SK-N-SH (cell line): ENCODE data around the gene RNU7-1. TPM values are rescaled to one million over a fixed set of nuclear protein-coding genes. Genes with fewer than 3 reads are reported as not detected.

Source experiments
- CTCF ChIA-PET: fragments of 300-600, 350-600 bp; formaldehyde crosslinking; extraction: SDS; loops from one replicate; lab custom pipeline; 2021; lab: Yijun Ruan, JAX
- POLR2A ChIA-PET: fragments of 350-600 bp; sonication (Branson Sonifier 250); formaldehyde crosslinking; extraction: SDS; loops from one replicate; lab custom pipeline; 2020; ENCODE audit warnings: antibody characterized with exemption, inconsistent platforms; lab: Yijun Ruan, JAX
- DNase-seq: peaks from one replicate; pipeline ENCODE4 v3.0.0; 2012
- H2AFZ ChIP-seq: fragments of 200-600 bp; sonication (generic); 2 replicates; pipeline ENCODE4 v1.8.1; 2016; ENCODE audit warnings: antibody characterized with exemption, mild to moderate bottlenecking, low read depth
- H3F3A ChIP-seq: fragments of 200-600 bp; sonication (generic); replicated peaks from 2 replicates; pipeline ENCODE3; 2016; ENCODE audit warnings: antibody characterized with exemption, mild to moderate bottlenecking; ENCODE audit not compliant: insufficient read depth
- H3K27ac ChIP-seq, 2 experiments: fragments of 200-500 bp in 1 of 2; fragments of 200-600 bp in 1 of 2; sonication (Bioruptor generic) in 1 of 2; sonication (generic), shearing (Covaris generic) in 1 of 2; 2 replicates each; pipeline versions ENCODE4 v1.5.1 to v1.6.1; 2014 to 2016; ENCODE audit warnings: low read depth in 2 of 2, inconsistent platforms in 1 of 2, low read length in 1 of 2, mild to moderate bottlenecking in 1 of 2, mixed read lengths in 1 of 2
- H3K27me3 ChIP-seq: fragments of 200-600 bp; sonication (generic), shearing (Covaris generic); 2 replicates; pipeline ENCODE4 v1.6.1; 2016; ENCODE audit warnings: mixed run types; ENCODE audit not compliant: insufficient read depth
- H3K36me3 ChIP-seq, 2 experiments: fragments of 200-500 bp in 1 of 2; fragments of 200-600 bp in 1 of 2; sonication (Bioruptor generic) in 1 of 2; sonication (generic) in 1 of 2; replicated peaks in 1 of 2; 2 replicates each; pipeline versions ENCODE3 to v1.5.1; 2014 to 2016; ENCODE audit warnings: low read length in 1 of 2, mild to moderate bottlenecking in 1 of 2; ENCODE audit not compliant: insufficient read depth in 2 of 2, control insufficient read depth in 1 of 2
- H3K4me1 ChIP-seq, 2 experiments: fragments of 200-500 bp in 1 of 2; fragments of 200-600 bp in 1 of 2; sonication (Bioruptor generic) in 1 of 2; sonication (generic), shearing (Covaris generic) in 1 of 2; 2 replicates each; pipeline versions ENCODE4 v1.5.1 to v1.6.1; 2014 to 2016; ENCODE audit warnings: low read depth in 1 of 2, low read length in 1 of 2, mixed run types in 1 of 2; ENCODE audit not compliant: insufficient read depth in 2 of 2, control insufficient read depth in 1 of 2
- H3K4me2 ChIP-seq: fragments of 200-600 bp; sonication (generic), shearing (Covaris generic); 2 replicates; pipeline ENCODE4 v1.6.1; 2017; ENCODE audit warnings: mixed run types
- H3K4me3 ChIP-seq, 2 experiments: fragments of 200-500 bp in 1 of 2; fragments of 200-600 bp in 1 of 2; sonication (Bioruptor generic) in 1 of 2; sonication (generic), shearing (Covaris generic) in 1 of 2; 2 replicates each; pipeline versions ENCODE4 v1.5.1 to v1.8.1; 2014 to 2016; ENCODE audit warnings: low read depth in 2 of 2, inconsistent platforms in 1 of 2, low read length in 1 of 2, mild to moderate bottlenecking in 1 of 2, mixed read lengths in 1 of 2, moderate library complexity in 1 of 2
- H3K79me2 ChIP-seq: fragments of 200-600 bp; sonication (generic); 2 replicates; pipeline ENCODE4 v1.8.1; 2017; ENCODE audit warnings: mild to moderate bottlenecking; ENCODE audit not compliant: insufficient read depth
- H3K9ac ChIP-seq: fragments of 200-600 bp; sonication (generic); 2 replicates; pipeline ENCODE4 v1.6.1; 2017; ENCODE audit warnings: mixed run types
- H3K9me2 ChIP-seq: fragments of 200-600 bp; sonication (generic); 2 replicates; pipeline ENCODE4 v1.6.1; 2017; ENCODE audit warnings: mixed run types
- H3K9me3 ChIP-seq: fragments of 200-600 bp; sonication (generic); 2 replicates; pipeline ENCODE4 v1.6.1; 2017; ENCODE audit warnings: mixed run types, mild to moderate bottlenecking, moderate library complexity
- H4K20me1 ChIP-seq: fragments of 200-600 bp; sonication (generic); 2 replicates; pipeline ENCODE4 v1.6.1; 2017; ENCODE audit warnings: mild to moderate bottlenecking, mixed run types; ENCODE audit not compliant: insufficient read depth
- CHD2 ChIP-seq: fragments of 150-350 bp; IDR thresholded peaks from 2 replicates; pipeline ENCODE4 v1.6.1; 2018; ENCODE audit warnings: low read length; ENCODE audit not compliant: partially characterized antibody
- CTCF ChIP-seq: fragments of 200-600 bp; sonication (generic); IDR thresholded peaks from 2 replicates; pipeline ENCODE4 v1.6.1; 2017; ENCODE audit warnings: antibody characterized with exemption, mild to moderate bottlenecking, moderate library complexity
- ELF1 ChIP-seq: IDR thresholded peaks from 2 replicates; pipeline ENCODE4 v1.4.0; 2012
- FOXJ3 ChIP-seq: sonication (generic); formaldehyde crosslinking; IDR thresholded peaks from 2 replicates; pipeline ENCODE4 v1.5.1; 2020; ENCODE audit warnings: mild to moderate bottlenecking, missing genetic modification reagents
- IRF3 ChIP-seq: fragments of 150-350 bp; IDR thresholded peaks from 2 replicates; pipeline ENCODE4 v1.6.1; 2016; ENCODE audit warnings: mild to moderate bottlenecking, low read depth, low read length
- PBX3 ChIP-seq: IDR thresholded peaks from 2 replicates; pipeline ENCODE4; 2012
- POLR2AphosphoS5 ChIP-seq: IDR thresholded peaks from 2 replicates; pipeline ENCODE4 v1.6.1; 2012; ENCODE audit warnings: low read depth, low read length
- RFX5 ChIP-seq: IDR thresholded peaks from 2 replicates; pipeline ENCODE4 v1.6.1; 2012; ENCODE audit warnings: mild to moderate bottlenecking, improper control_type of control experiment, low read length
- RXRA ChIP-seq: IDR thresholded peaks from 2 replicates; pipeline ENCODE4 v1.4.0; 2012; ENCODE audit warnings: low read depth, mild to moderate bottlenecking, borderline replicate concordance
- SMC3 ChIP-seq: IDR thresholded peaks from 2 replicates; pipeline ENCODE4 v1.6.1; 2012; ENCODE audit warnings: low read depth, low read length, improper control_type of control experiment
- YY1 ChIP-seq: IDR thresholded peaks from 2 replicates; pipeline ENCODE4 v1.4.0; 2012; ENCODE audit warnings: low read depth, mild to moderate bottlenecking
- WGBS: methylation state at CpG from one replicate; pipeline ENCODE4 v1.1.6; 2017; ENCODE audit warnings: low lambda C conversion rate; 5-methylcytosine and 5-hydroxymethylcytosine counted together
- polyA plus RNA-seq, 3 experiments: library from polyadenylated mRNA; depleted of rRNA; stranded (reverse); fragments of >200 nt; gene quantifications; 2 replicates each; pipeline ENCODE4 v1.2.3, GENCODE V29; 2012

Gene RNU7-1
- polyA plus RNA-seq, 1 of the 3 experiments (the other 2 are of a cell fraction), result not detected

GRCh38 chr12:6963791-6964413, 20.3 kb downstream of the RNU7-1 start:
- Histone ChIP-seq H3K4me2 (no peak overlapping the region), H3K9me3 (no peaks in the 10 kb centered on the region), H3K27me3 (no peaks in the 10 kb centered on the region), H3K27ac (no peak overlapping the region; a peak in 1 of 4 replicates), H3K4me1 (peaks cover 2 to 17% of the 10 kb centered on the region in 2 experiments; a peak in 3 of 4 replicates), H4K20me1 (no peaks in the 10 kb centered on the region), H3K36me3 (peaks cover 23 to 44% of the 10 kb centered on the region in 2 experiments), H2AFZ (no peak overlapping the region), H3K9ac (no peak overlapping the region), H3K79me2 (peaks cover 12% of the 10 kb centered on the region), H3F3A (peaks cover 29% of the 10 kb centered on the region), H3K9me2 (no peaks in the 10 kb centered on the region), H3K4me3 (no peak overlapping the region)
- ChIA-PET POLR2A (interaction anchor here (1.2 to 6.8 kb wide), 3 partner anchors 19 to 91 kb away, joined by 3 to 62 read pairs (median 6); partner anchors contain the start of genes C12orf57, RNU7-1 and SPSB2), CTCF (interaction anchor here (1.0 to 8.0 kb wide), 14 partner anchors 8 to 200 kb away, joined by 3 to 114 read pairs (median 6); partner anchors contain the start of genes C12orf57, C1RL and RNU7-1)
- DNase-seq, result peak; percentile 24
- no peak for TF ChIP-seq RFX5
- TF ChIP-seq YY1, result 0 out of 2 replicates have a peak, but pooled peaks have one; percentile 20
- TF ChIP-seq SMC3, result no peak
- 87% methylated on average over 8 of the region's 17 CpGs for WGBS

- peaks cover 6 to 22% of the 10 kb centered on the region in 2 experiments; a peak in 3 of 4 replicates for H3K4me1 ChIP-seq
- H3K27ac ChIP-seq, result peak overlapping the region; percentile 42 to 47; a peak in 3 of 4 replicates
- TF ChIP-seq POLR2AphosphoS5 (0 out of 2 replicates have a peak, but pooled peaks have one; percentile 1), PBX3 (no peak)
- H2AFZ ChIP-seq, result no peak overlapping the region
- ChIA-PET CTCF (interaction anchor here (0.5 to 8.0 kb wide), 23 partner anchors 9 to 199 kb away, joined by 3 to 114 read pairs (median 4); partner anchors contain the start of genes C12orf57, C1RL and RNU7-1), POLR2A (interaction anchor here (1.0 to 6.8 kb wide), 4 partner anchors 19 to 91 kb away, joined by 3 to 62 read pairs (median 4); partner anchors contain the start of genes C12orf57, RNU7-1 and SPSB2)
- H3K79me2 ChIP-seq, result peaks cover 19% of the 10 kb centered on the region
- no peak overlapping the region for H3K9ac ChIP-seq
- H3F3A ChIP-seq, result peaks cover 29% of the 10 kb centered on the region
- no peaks in the 10 kb centered on the region for H4K20me1 ChIP-seq
- no peaks in the 10 kb centered on the region for H3K9me3 ChIP-seq
- H3K9me2 ChIP-seq, result no peaks in the 10 kb centered on the region
- peaks cover 28 to 46% of the 10 kb centered on the region in 2 experiments for H3K36me3 ChIP-seq
- no peak overlapping the region; a peak in 1 of 4 replicates for H3K4me3 ChIP-seq
- DNase-seq, result no peak
- 64% methylated on average over 5 of the region's 8 CpGs for WGBS
- no peak overlapping the region for H3K4me2 ChIP-seq
- H3K27me3 ChIP-seq, result no peaks in the 10 kb centered on the region
Observed at GRCh38 chr12:6964605-6965025, 21.0 kb downstream of the RNU7-1 start.

GRCh38 chr12:6965026-6965661, 21.5 kb downstream of the RNU7-1 start:
- ChIA-PET CTCF (interaction anchor here (0.5 to 8.0 kb wide), 22 partner anchors 8 to 198 kb away, joined by 3 to 114 read pairs (median 4); partner anchors contain the start of genes C12orf57, C1RL and RNU7-1), POLR2A (interaction anchor here (1.0 to 6.8 kb wide), 4 partner anchors 20 to 92 kb away, joined by 3 to 62 read pairs (median 4); partner anchors contain the start of genes C12orf57, RNU7-1 and SPSB2)
- Histone ChIP-seq H3K27me3 (no peaks in the 10 kb centered on the region), H2AFZ (no peak overlapping the region), H3K4me3 (peak overlapping the region in 1 of 2 experiments; percentile 33; a peak in 1 of 4 replicates), H3F3A (peaks cover 29% of the 10 kb centered on the region), H3K9ac (no peak overlapping the region), H3K9me3 (no peaks in the 10 kb centered on the region), H3K36me3 (peaks cover 28 to 46% of the 10 kb centered on the region in 2 experiments), H4K20me1 (no peaks in the 10 kb centered on the region), H3K9me2 (no peaks in the 10 kb centered on the region), H3K4me1 (peaks cover 6 to 22% of the 10 kb centered on the region in 2 experiments; a peak in 3 of 4 replicates), H3K27ac (peak overlapping the region; percentile 42 to 47; a peak in 3 of 4 replicates), H3K79me2 (peaks cover 25% of the 10 kb centered on the region), H3K4me2 (no peak overlapping the region)
- 34% methylated on average over 11 of the region's 12 CpGs for WGBS
- peak; percentile 89 for DNase-seq
- TF ChIP-seq FOXJ3 (CRISPR knock-in tag), result no peak
- no peak for TF ChIP-seq ELF1
- no peak for TF ChIP-seq CHD2
- TF ChIP-seq IRF3, result no peak
- TF ChIP-seq RXRA, result no peak
- peak; percentile 90 for TF ChIP-seq CTCF
